Skeletal muscle tissue (tissue), 4 donors: ENCODE results near the gene RNF217. TPM values are rescaled to one million over a fixed set of nuclear protein-coding genes. Genes with fewer than 3 reads are reported as not detected.

Experiments
- H3K27ac ChIP-seq: one replicate; pipeline ENCODE4 v1.7.0; 2013; ENCODE audit warnings: mild to moderate bottlenecking, low read depth, low read length, inconsistent platforms
- H3K27me3 ChIP-seq, 3 donors: one replicate each; pipeline ENCODE4 v1.7.0; 2013; ENCODE audit warnings: low read length in 3 of 3; ENCODE audit not compliant: control insufficient read depth in 3 of 3, insufficient read depth in 3 of 3
- H3K36me3 ChIP-seq, 3 donors: one replicate each; pipeline ENCODE4 v1.7.0; 2013; ENCODE audit warnings: low read length in 3 of 3; ENCODE audit not compliant: control insufficient read depth in 3 of 3, insufficient read depth in 3 of 3
- H3K4me1 ChIP-seq, 3 donors: one replicate each; pipeline ENCODE4 v1.7.0; 2013; ENCODE audit warnings: low read length in 3 of 3, mild to moderate bottlenecking in 3 of 3; ENCODE audit not compliant: control insufficient read depth in 3 of 3, insufficient read depth in 3 of 3
- H3K4me3 ChIP-seq, 3 donors: one replicate each; pipeline ENCODE4 v1.7.0; 2013; ENCODE audit warnings: low read length in 3 of 3
- H3K9ac ChIP-seq, 3 donors: one replicate each; pipeline ENCODE4 v1.7.0; 2013; ENCODE audit warnings: low read length in 3 of 3, mild to moderate bottlenecking in 3 of 3, moderate library complexity in 2 of 3, low read depth in 1 of 3
- H3K9me3 ChIP-seq, 3 donors: one replicate each; pipeline ENCODE4 v1.7.0; 2013; ENCODE audit warnings: low read length in 3 of 3; ENCODE audit not compliant: control insufficient read depth in 3 of 3
- total RNA-seq: library from RNA; depleted of rRNA; stranded (reverse); fragments of >200 nt; gene quantifications from one replicate; pipeline ENCODE4 v1.2.3, GENCODE V29; 2014
- donor health status: Osteomylitis.

Gene RNF217
- total RNA-seq, 1 donor from 2014 or later = 27.1 TPM

DNA sequence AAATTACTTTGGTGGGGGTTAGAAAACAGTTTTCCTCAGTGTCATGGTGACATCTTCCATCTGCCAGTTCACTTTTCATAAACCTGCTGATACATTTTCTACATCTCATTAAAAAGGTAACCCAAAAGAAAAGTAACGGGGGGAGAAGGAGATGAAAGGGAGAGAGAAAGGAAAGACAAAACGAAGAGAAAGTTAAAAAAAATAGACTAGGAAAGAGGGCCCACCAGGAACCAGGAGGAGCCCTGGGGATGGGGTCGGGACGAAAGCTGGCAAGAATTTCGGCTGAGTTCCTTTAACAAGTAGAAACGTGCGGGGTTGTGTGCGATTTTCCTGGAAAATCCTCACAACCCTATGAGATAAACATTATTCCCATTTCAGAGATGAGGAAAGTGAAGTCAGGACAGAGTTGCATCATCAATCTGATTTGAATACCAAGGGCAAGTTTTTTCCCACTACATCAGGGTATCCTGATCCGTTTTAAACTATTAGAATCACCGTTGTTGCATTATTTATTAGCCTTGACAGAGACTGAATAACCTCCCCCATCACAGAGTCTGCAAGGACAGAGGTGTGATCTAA, 137.9 kb downstream of the RNF217 start:
- Histone ChIP-seq H3K27me3 (no peaks in the 10 kb centered on the region), H3K9ac (peak overlapping the region; percentile 21 to 81 (median 55)), H3K4me1 (peaks cover 0 to 6% (median 0%) of the 10 kb centered on the region in 3 donors), H3K9me3 (no peaks in the 10 kb centered on the region), H3K27ac (no peak overlapping the region), H3K36me3 (no peaks in the 10 kb centered on the region), H3K4me3 (peak overlapping the region; percentile 70 to 77 (median 72))

- Histone ChIP-seq H3K9me3 (no peaks in the 10 kb centered on the region), H3K27me3 (no peaks in the 10 kb centered on the region), H3K27ac (no peak overlapping the region), H3K36me3 (no peaks in the 10 kb centered on the region), H3K4me1 (peaks cover 0 to 6% (median 0%) of the 10 kb centered on the region in 3 donors), H3K9ac (no peak overlapping the region), H3K4me3 (no peak overlapping the region)
Measured at GRCh38 chr6:125101128-125101527, 138.9 kb downstream of the RNF217 start.

DNA sequence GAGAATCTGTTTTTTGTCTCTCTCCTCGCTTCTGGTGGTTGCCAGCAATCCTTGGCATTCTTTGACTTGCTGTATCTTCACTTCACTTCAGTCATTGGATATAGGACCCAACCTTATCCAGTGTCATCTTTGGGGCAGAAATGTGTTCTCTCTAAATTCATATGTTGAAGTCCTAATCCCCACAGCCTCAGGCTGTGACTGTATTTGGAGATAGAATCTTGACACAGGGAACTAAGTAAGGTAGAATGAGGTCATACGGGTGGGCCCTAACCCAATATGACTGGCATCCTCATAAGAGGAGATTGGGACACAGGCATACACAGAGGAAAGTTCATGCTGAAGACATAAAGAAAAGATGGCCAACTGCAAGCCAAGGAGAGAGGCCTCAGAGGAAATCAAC, 139.4 kb downstream of the RNF217 start:
- no peak overlapping the region for H3K9ac ChIP-seq
- no peaks in the 10 kb centered on the region for H3K36me3 ChIP-seq
- no peak overlapping the region for H3K27ac ChIP-seq
- no peaks in the 10 kb centered on the region for H3K27me3 ChIP-seq
- no peaks in the 10 kb centered on the region for H3K9me3 ChIP-seq
- H3K4me1 ChIP-seq = peaks cover 0 to 6% (median 0%) of the 10 kb centered on the region in 3 donors
- no peak overlapping the region for H3K4me3 ChIP-seq

DNA sequence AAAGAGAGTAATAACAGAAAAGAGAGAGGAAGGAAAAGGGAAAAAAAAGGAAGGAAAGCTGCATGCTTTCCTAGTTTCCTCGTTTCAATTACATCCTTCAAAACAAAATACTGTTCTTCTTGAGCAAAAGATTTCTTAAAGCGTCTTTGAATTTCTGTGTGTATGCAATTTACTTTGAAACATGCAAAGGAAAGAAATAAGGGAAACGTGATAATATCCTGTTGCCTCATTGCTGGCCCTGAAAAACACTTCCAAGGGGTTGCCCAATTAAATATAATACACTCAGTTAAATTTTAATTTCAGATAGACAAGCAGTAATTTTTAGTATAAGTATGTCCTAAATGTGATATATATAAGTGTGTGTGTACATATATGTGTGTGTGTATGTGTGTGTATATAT, 140.2 kb downstream of the RNF217 start:
- Histone ChIP-seq H3K27ac (no peak overlapping the region), H3K9me3 (no peaks in the 10 kb centered on the region), H3K4me3 (no peak overlapping the region), H3K9ac (no peak overlapping the region), H3K36me3 (no peaks in the 10 kb centered on the region), H3K27me3 (no peaks in the 10 kb centered on the region), H3K4me1 (peaks cover 0 to 6% (median 0%) of the 10 kb centered on the region in 3 donors)

DNA sequence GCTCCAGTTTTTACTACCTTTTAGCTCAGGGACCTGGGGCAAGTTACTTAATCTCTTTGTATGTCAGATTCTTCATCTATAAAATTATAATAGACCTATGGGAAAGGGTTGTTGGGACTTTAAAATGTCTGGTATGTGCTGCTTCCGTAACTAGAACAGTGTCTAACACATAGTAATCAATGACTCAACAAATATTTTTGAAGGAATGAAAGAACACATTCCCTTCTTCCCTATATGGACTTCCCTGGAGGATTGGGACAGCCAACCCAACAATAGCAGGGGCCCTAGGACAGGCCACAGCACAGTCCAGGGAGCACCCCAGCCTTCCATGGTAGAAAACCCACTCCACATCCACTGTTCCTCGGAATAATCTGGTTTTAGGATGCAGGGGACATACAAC, 140.7 kb downstream of the RNF217 start:
- Histone ChIP-seq H3K9me3 (no peaks in the 10 kb centered on the region), H3K4me1 (peaks cover 0 to 6% (median 0%) of the 10 kb centered on the region in 3 donors), H3K4me3 (no peak overlapping the region), H3K27ac (no peak overlapping the region), H3K27me3 (no peaks in the 10 kb centered on the region), H3K36me3 (no peaks in the 10 kb centered on the region), H3K9ac (no peak overlapping the region)

GRCh38 chr6:125104425-125104824, 142.2 kb downstream of the RNF217 start:
- peaks cover 0 to 6% (median 0%) of the 10 kb centered on the region in 3 donors for H3K4me1 ChIP-seq
- no peaks in the 10 kb centered on the region for H3K27me3 ChIP-seq
- H3K36me3 ChIP-seq = no peaks in the 10 kb centered on the region
- H3K4me3 ChIP-seq = no peak overlapping the region
- H3K9me3 ChIP-seq = peaks cover 0 to 4% (median 0%) of the 10 kb centered on the region in 3 donors
- H3K9ac ChIP-seq = no peak overlapping the region
- no peak overlapping the region for H3K27ac ChIP-seq

GRCh38 chr6:125107048-125107447, 144.8 kb downstream of the RNF217 start:
- Histone ChIP-seq H3K9me3 (peaks cover 4 to 12% (median 4%) of the 10 kb centered on the region in 3 donors), H3K4me3 (no peak overlapping the region), H3K9ac (no peak overlapping the region), H3K4me1 (no peaks in the 10 kb centered on the region), H3K36me3 (no peaks in the 10 kb centered on the region), H3K27me3 (no peaks in the 10 kb centered on the region), H3K27ac (no peak overlapping the region)

DNA sequence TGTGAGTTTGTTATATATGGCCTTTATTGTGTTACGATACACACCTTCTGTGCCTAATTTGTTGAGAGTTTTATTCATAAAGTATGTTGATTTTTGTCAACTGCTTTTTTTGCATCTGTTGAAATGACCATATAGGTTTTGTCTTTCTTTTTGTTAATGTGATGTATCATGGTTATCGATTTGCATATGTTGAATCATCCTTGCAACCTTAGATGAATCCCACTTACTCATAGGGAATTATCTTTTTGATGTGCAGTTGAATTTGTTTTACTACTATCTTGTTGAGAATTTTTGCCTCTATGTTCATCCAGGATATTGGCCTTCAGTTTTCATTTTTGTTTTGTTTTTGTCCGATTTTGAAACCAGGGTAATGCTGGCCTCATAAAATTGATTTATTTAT, 145.7 kb downstream of the RNF217 start:
- H3K27ac ChIP-seq = no peak overlapping the region
- H3K36me3 ChIP-seq = no peaks in the 10 kb centered on the region
- H3K9ac ChIP-seq = no peak overlapping the region
- H3K27me3 ChIP-seq = no peaks in the 10 kb centered on the region
- no peak overlapping the region for H3K4me3 ChIP-seq
- H3K4me1 ChIP-seq = no peaks in the 10 kb centered on the region
- H3K9me3 ChIP-seq = peaks cover 4 to 12% (median 4%) of the 10 kb centered on the region in 3 donors

- Histone ChIP-seq H3K36me3 (no peaks in the 10 kb centered on the region), H3K27ac (no peak overlapping the region), H3K4me1 (no peaks in the 10 kb centered on the region), H3K9me3 (peaks cover 4 to 12% (median 4%) of the 10 kb centered on the region in 3 donors), H3K9ac (no peak overlapping the region), H3K27me3 (no peaks in the 10 kb centered on the region), H3K4me3 (no peak overlapping the region)
Measured at GRCh38 chr6:125110056-125110455, 147.8 kb downstream of the RNF217 start.

GRCh38 chr6:125111219-125111983, 149.2 kb downstream of the RNF217 start:
- H3K9ac ChIP-seq = no peak overlapping the region
- no peaks in the 10 kb centered on the region for H3K27me3 ChIP-seq
- peaks cover 4 to 12% (median 4%) of the 10 kb centered on the region in 3 donors for H3K9me3 ChIP-seq
- H3K4me1 ChIP-seq = no peaks in the 10 kb centered on the region
- H3K36me3 ChIP-seq = no peaks in the 10 kb centered on the region
- no peak overlapping the region for H3K27ac ChIP-seq
- H3K4me3 ChIP-seq = no peak overlapping the region
